ENCODE data around the gene ERAS.

DNA sequence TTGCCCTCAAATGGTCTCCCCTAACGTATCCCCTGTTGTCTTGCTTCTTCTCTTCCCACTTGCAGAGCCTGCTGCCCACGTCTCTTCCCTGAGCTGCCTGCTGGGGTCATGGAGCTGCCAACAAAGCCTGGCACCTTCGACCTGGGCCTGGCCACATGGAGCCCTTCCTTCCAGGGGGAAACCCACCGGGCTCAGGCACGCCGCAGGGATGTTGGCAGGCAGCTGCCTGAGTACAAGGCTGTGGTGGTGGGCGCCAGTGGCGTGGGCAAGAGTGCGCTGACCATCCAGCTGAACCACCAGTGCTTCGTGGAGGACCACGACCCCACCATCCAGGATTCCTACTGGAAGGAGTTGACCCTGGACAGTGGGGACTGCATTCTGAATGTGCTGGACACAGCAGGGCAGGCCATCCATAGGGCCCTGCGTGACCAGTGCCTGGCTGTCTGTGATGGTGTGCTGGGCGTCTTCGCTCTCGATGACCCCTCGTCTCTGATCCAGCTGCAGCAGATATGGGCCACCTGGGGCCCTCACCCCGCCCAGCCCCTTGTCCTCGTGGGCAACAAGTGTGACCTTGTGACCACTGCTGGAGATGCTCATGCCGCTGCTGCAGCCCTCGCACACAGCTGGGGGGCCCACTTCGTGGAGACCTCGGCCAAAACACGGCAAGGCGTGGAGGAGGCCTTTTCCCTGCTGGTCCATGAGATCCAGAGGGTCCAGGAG lies 2.9 kb downstream of the ERAS start:
- TF ChIP-seq POLR2AphosphoS5 (IDR thresholded peaks at IDR 0.05; ENCODE audit: borderline replicate concordance, low read depth, low read length) (no peak), EZH2 (IDR thresholded peaks at IDR 0.05) (no peak), FOXP2 (optimal IDR thresholded peaks at IDR 0.05; ENCODE audit: control extremely low read depth, extremely low read length, insufficient read depth) (no peak)

Data from SK-N-MC (cell line).